ENCODE measurements around the gene ANKH.

The ANKH gene

DNA sequence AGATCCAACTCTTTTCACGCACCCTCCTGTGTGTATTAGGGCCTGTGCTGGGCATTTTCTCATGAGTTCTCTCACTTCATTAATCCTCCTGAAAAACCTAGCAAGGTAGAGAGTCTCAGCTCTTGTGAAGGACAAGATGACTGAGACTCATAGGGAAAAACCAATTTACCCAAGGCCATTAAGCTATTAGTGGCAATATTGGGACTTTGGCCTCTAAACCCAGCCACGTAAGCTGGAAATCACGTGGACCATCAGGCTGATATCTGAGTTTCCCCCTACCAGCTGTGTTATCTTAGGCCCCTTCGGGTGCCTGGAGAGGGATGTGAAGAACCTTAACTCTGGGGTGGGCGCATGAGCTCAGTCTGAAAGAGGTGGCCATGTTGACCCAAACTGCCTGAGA lies 80.7 kb downstream of the ANKH start:
- no peak for DNase-seq (ENCODE audit: low read depth, low spot score)

DNA sequence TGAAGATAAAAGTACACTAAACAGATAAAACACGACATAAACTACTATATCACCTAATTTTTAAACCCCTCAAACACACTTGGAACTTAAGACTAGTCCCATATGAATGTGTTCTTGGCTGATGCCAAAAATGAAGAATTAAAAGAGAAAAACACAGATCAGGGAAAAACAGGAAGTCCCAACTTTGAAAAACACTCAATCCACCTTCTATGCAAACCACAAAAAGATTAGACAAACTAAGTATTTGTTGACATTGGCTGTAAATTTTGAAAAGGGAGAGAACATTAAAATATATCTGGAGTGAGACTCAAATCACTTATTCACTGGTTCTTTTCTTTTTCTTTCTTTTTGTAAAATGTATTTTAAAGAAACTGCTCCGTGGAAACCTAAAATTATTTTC lies 81.4 kb downstream of the ANKH start:
- no peak for DNase-seq (ENCODE audit: low read depth, low spot score)

GRCh38 chr5:14787801-14788579 lies 83.6 kb downstream of the ANKH start:
- DNase-seq (ENCODE audit: low read depth, low spot score) = no peak

- no peak for DNase-seq (ENCODE audit: low read depth, low spot score)
Observed at GRCh38 chr5:14783691-14784090, 87.9 kb downstream of the ANKH start.

- DNase-seq (ENCODE audit: low read depth, low spot score) = no peak
Observed at GRCh38 chr5:14782591-14782990, 89.0 kb downstream of the ANKH start.

GRCh38 chr5:14781106-14781505 lies 90.5 kb downstream of the ANKH start:
- no peak for DNase-seq (ENCODE audit: low read depth, low spot score)

- DNase-seq (ENCODE audit: low read depth, low spot score) = no peak
Observed at GRCh38 chr5:14779975-14780374, 91.6 kb downstream of the ANKH start.

GRCh38 chr5:14778792-14779070 lies 92.8 kb downstream of the ANKH start:
- DNase-seq (ENCODE audit: low read depth, low spot score) = no peak

- DNase-seq (ENCODE audit: low read depth, low spot score) = no peak
Observed at GRCh38 chr5:14777932-14778791, 93.4 kb downstream of the ANKH start.

DNA sequence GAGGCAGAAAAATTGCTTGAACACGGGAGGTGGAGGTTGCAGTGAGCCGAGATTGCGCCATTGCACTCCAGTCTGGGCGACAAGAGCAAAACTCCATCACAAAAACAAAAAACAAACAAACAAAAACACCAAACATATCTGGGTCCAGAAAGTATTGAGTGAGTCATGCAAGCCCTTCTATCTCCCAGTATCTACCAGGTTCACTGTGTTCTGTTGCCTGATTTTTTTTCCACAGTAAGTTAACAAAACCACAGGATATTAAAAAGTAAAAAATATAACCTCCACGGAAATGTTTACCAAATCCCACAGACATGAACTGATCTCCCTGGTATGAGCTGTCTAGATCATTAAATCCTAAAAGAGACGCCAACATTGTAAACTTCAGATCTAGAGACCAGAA lies 94.4 kb downstream of the ANKH start:
- no peak for DNase-seq (ENCODE audit: low read depth, low spot score)

DNA sequence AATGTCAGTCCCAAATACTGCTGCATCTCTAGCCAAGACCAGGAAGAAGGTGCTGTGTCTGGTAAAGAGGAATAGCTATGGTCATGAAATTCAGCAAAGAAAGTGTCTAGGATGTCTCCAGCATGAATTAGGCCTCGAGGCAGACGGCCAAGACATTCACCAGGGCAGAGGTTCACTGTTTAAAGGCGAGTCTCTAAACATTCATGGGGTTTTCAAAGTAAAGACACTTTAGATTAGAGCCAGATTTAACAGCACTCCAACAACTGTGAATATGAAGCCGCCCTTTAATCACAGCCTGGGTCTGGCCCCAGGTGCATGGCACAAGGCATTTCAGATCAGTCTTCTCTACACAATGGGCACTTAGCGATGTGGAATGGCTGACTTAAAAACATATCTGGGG lies 95.0 kb downstream of the ANKH start:
- no peak for DNase-seq (ENCODE audit: low read depth, low spot score)

- DNase-seq (ENCODE audit: low read depth, low spot score) = no peak
Observed at GRCh38 chr5:14775857-14776256, 95.7 kb downstream of the ANKH start.

DNA sequence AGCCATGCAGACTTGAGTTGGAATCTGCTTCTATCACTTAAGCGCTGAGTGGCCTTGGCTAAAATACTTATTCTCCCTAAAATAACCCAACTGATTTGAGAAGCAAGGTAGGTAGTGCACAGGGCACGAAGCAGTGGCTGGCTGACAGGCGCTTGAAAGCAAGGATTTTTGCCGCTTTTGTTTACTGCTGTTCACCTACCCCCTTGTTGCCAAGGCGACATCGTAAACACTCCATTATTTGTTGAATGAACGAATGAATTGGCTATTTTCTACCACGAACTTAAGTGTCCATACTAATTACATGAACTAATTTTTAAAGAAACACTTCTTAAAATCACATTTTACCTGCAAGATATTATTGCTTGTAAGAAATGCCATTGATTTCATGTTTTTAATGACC lies 98.0 kb downstream of the ANKH start:
- no peak for DNase-seq (ENCODE audit: low read depth, low spot score)

DNA sequence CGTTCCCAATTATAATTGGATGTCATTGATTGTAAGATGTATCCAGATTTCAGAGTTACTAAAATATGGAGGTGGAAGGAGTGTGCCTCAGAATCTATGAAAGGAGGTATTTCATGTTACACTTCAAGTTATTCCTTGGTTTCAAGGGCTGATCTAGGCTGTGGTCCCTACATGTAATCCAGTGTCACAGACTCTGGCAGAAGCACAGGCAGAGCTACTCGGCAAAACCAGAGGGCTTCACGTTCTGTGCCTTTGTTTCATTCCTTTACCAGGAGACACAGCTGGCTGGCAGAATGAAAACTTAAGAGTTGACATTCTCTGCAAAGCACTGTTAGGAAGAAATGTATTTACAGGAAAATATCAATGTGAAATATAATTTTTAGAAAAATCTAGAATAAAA lies 99.6 kb downstream of the ANKH start:
- no peak for DNase-seq (ENCODE audit: low read depth, low spot score)

DNA sequence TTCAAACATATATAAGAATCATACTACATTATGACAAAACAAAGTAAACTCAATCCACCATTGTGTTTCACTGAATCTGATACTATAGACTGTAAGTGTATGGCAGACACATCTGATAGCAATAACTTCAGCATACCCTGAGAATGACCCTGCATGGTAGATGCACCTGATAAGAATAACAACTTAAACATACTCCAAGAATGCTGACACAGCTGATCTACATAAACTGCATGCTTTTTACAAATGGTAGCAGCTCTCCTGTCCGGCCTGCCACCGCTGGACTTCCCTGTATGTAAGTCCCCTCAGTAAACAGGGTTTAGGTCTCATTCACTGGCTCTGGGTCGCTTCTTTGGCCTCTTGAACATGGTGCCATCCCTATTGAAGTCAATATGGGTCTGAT lies 100.4 kb downstream of the ANKH start:
- no peak for DNase-seq (ENCODE audit: low read depth, low spot score)

DNA sequence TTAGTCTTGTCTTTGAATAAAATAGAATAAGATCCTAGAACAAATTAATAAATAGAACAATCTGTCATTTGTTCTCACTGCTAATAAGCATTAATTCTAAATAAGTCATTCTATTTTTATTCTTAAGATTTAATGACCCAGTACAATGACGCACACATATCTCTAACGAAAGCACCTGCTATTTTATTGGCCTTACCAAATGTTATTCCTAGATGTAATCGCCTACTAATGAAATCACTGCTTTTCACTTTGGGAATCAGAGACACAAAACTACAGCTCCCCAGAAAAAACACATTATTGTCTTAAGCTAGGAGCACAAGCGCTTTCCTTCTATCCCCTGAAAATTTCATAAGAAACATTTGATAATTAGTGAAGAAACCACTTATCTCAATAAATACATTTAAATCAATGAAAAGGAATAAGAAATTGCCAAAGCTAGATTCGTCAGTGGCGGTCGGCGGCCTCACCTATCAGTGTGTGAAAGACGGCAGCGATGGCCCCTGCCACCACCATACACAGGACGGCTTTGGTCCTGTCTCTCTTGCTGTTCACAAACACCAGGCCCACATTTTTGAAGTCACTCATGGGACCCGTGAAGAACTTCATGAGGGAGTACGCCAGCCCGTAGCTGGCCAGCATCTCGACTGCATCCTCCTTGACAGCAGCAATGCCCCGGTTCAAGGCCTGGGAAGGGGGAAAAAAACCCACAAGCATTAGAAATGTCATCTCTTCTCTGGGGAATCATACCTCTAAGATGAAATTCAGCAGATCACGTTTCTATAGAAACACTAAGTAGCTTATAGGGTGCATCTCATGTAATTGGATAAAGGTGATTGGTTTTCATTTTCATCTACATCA lies 102.8 kb downstream of the ANKH start:
- DNase-seq (ENCODE audit: low read depth, low spot score) = no peak

- DNase-seq (ENCODE audit: low read depth, low spot score) = no peak
Observed at GRCh38 chr5:14767735-14768507, 103.7 kb downstream of the ANKH start.

GRCh38 chr5:14767053-14767452 lies 104.5 kb downstream of the ANKH start:
- no peak for DNase-seq (ENCODE audit: low read depth, low spot score)

- DNase-seq (ENCODE audit: low read depth, low spot score) = no peak
Observed at GRCh38 chr5:14766584-14766983, 105.0 kb downstream of the ANKH start.

GRCh38 chr5:14765587-14765986 lies 106.0 kb downstream of the ANKH start:
- DNase-seq (ENCODE audit: low read depth, low spot score) = no peak

DNA sequence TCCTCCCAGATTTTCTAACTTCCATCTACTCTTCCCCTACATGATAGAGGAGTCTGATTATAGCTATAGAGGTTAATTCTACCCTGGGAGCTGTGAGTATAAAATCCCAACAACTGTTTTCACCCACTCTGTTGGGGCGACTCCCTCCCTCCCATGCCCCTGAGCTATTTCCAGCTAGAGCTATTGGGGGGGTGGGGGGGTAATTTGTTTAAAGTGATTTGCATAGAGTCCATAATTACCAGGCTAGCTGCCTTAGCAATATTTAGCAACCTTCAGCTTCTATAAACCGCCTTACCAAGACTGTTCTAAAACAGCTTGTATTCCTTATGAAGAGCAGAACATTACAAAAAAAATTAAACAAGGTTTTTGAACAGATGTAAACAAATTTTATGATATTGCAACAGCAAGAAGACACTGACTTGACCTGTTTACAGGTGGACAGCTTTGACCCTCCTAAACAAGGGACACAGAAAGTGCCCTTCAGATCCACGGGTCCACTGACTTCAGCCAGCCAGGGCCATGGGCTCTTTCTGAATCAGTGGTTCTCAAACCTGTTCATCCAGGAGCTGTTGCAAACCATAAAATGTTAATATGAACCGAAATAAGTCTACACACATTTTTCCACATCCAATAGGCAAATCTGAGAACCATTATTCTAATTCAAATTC lies 108.9 kb downstream of the ANKH start:
- no peak for DNase-seq (ENCODE audit: low read depth, low spot score)

All from iPS DF 19.7 (cell line).